Testis (tissue), 2 donors: ENCODE results near the gene CCN5.

Experiments used
- CTCF ChIP-seq, 3 experiments: fragments of 450-650 bp in 2 of 3; fragments of 200-600 bp in 1 of 3; sonication (generic) in 1 of 3; IDR thresholded peaks; one replicate each; pipeline ENCODE4 v1.5.1; 2016 to 2019; ENCODE audit warnings: antibody characterized with exemption in 3 of 3, mild to moderate bottlenecking in 2 of 3, moderate library complexity in 1 of 3
- POLR2A ChIP-seq: fragments of 450-650 bp; IDR thresholded peaks from one replicate; pipeline ENCODE4 v1.6.1; 2017; ENCODE audit warnings: antibody characterized with exemption, mild to moderate bottlenecking, moderate library complexity

DNA sequence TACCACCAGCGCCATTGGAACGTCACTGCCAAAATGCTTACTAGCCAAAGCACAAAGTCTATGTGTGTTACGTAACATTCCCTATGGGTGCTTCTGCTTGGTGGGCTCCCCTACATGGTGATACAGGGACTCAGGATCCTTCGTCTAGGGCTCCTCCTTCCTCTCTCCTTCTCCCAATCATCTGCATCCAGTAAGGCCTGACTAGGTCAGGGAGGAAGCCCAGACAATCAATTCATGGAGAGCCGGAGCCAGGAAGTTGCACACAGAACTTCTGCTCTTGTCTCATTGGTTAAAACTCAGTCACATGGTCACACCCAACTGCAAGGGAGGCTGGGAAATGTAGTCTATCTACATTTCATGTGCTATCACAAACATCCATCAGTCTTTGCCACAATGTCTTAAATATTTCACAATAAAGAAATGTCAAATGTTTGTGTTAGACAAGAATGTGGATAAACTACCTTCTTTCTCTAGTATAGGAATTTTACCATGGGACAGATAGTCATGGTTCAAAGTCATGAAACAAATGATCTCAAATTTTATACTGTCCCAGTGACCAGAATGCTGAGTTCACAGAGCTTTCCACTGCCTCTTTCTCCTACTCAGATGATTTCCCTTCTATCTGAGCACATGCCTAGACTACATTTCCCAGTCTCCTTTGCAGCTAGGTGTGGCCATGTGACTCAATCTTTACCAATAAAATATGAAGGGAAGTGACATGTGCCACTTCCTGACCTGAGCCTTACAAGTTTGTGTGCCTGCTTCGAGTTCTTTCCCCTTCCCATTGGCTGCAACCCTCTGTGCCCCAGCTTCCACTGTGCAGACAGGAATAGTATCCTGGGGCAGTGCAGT, 21.2 kb downstream of the CCN5 start:
- TF ChIP-seq CTCF (IDR thresholded peaks at IDR 0.05) = no peak
- TF ChIP-seq POLR2A = no peak
